Common myeloid progenitor, CD34-positive (primary cell): ENCODE data around the gene BACH2.

Experiments
- CTCF ChIA-PET: fragments of 350-600 bp; sonication (Branson Sonifier 250); formaldehyde crosslinking; loops from one replicate; lab custom pipeline; 2021; ENCODE audit warnings: antibody characterized with exemption; lab: Charles Lee
- POLR2A ChIA-PET: fragments of 350-600 bp; sonication (Branson Sonifier 250); formaldehyde crosslinking; loops from one replicate; lab custom pipeline; 2021; ENCODE audit warnings: antibody characterized with exemption; lab: Charles Lee
- DNase-seq, 3 donors: peaks; one replicate each; pipeline versions ENCODE4 v3.0.0 to v3.0.0-alpha.2; 2013
- H3K27ac ChIP-seq, 2 experiments: 1 replicate in 1 of 2; 2 replicates in 1 of 2; pipeline ENCODE4 v1.7.0; 2013; ENCODE audit warnings: inconsistent platforms in 2 of 2, low read length in 2 of 2, mild to moderate bottlenecking in 2 of 2, low read depth in 1 of 2, moderate library complexity in 1 of 2; ENCODE audit not compliant: severe bottlenecking in 2 of 2, insufficient read depth in 1 of 2, poor library complexity in 1 of 2
- H3K27me3 ChIP-seq, 5 experiments: replicated peaks in 2 of 5; 1 replicate in 3 of 5; 2 replicates in 2 of 5; pipeline versions ENCODE4 v1.6.1 to v1.7.0; 2013; ENCODE audit warnings: low read length in 4 of 5, mild to moderate bottlenecking in 2 of 5, moderate library complexity in 2 of 5, inconsistent platforms in 1 of 5; ENCODE audit not compliant: insufficient read depth in 5 of 5, control insufficient read depth in 4 of 5
- H3K36me3 ChIP-seq, 4 experiments: 1 replicate in 2 of 4; 2 replicates in 2 of 4; pipeline versions ENCODE4 v1.6.1 to v1.7.0; 2013; ENCODE audit warnings: low read length in 3 of 4, control low read depth in 1 of 4, mild to moderate bottlenecking in 1 of 4; ENCODE audit not compliant: control insufficient read depth in 4 of 4, insufficient read depth in 4 of 4
- H3K4me1 ChIP-seq, 4 experiments: 1 replicate in 3 of 4; 2 replicates in 1 of 4; pipeline versions ENCODE4 v1.6.1 to v1.7.1; 2013; ENCODE audit warnings: low read length in 3 of 4, mild to moderate bottlenecking in 3 of 4, control low read depth in 1 of 4, inconsistent platforms in 1 of 4, moderate library complexity in 1 of 4; ENCODE audit not compliant: control insufficient read depth in 4 of 4, insufficient read depth in 4 of 4; ENCODE audit errors: control extremely low read depth in 1 of 4
- H3K4me3 ChIP-seq, 7 experiments: 1 replicate in 4 of 7; 2 replicates in 3 of 7; pipeline versions ENCODE4 v1.5.1 to v1.7.0; 2013; ENCODE audit warnings: mild to moderate bottlenecking in 7 of 7, low read length in 6 of 7, moderate library complexity in 6 of 7, inconsistent platforms in 2 of 7, low read depth in 2 of 7, control low read depth in 1 of 7; ENCODE audit not compliant: insufficient read depth in 4 of 7, control insufficient read depth in 1 of 7; ENCODE audit errors: extremely low read depth in 1 of 7
- H3K9me3 ChIP-seq, 5 experiments: 1 replicate in 4 of 5; 2 replicates in 1 of 5; pipeline versions ENCODE4 v1.6.1 to v1.7.1; 2013; ENCODE audit warnings: low read length in 4 of 5, mild to moderate bottlenecking in 2 of 5, inconsistent platforms in 1 of 5, low read depth in 1 of 5, moderate library complexity in 1 of 5; ENCODE audit not compliant: control insufficient read depth in 4 of 5, insufficient read depth in 2 of 5; ENCODE audit errors: control extremely low read depth in 1 of 5
- WGBS: methylation state at CpG from one replicate; pipeline ENCODE4 v1.1.5; 2013; ENCODE audit not compliant: insufficient coverage; 5-methylcytosine and 5-hydroxymethylcytosine counted together

Gene BACH2

DNA sequence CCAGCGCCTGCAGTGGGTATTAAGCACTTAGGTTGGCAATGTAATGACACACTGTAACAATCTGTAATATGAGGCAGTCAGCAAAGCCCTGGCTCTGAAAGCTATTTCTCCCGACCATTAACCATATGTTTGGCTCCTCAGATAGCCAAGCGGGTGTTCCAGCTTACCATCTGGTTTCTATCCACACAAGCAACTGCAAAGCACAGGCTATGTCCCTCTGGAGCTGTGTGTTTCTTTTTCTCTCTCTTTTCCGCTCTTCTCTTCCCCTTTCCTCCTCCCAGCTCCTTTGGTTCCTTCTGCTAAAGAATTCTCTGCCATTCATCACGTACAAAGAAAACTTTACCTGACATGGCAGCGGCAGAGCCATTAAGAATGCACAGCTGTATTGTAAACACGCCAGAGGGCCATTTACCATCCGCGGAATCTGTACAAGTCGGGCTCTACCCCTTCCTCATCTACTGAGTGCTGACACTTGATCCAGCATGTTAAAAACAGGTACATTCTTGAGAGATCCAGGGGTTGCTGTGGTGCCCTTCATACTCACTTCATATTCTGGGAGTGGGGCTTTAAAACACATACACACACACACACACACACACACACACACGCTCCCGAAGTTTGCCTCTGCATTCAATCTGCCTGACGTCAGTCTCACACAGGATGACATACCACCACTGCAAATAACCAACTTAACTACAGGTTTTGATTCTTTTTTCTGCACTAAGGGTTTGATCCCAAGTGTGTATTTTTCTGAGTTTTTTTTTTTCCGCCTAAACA, 77.2 kb downstream of the BACH2 start:
- 74% methylated on average over 13 of the region's 14 CpGs for WGBS
- Histone ChIP-seq H3K4me3 (peak overlapping the region in 1 of 7 experiments; percentile 7), H3K27ac (peak overlapping the region; percentile 67 to 86), H3K27me3 (no peaks in the 10 kb centered on the region), H3K4me1 (peaks cover 8 to 58% (median 33%) of the 10 kb centered on the region in 4 experiments), H3K36me3 (no peaks in the 10 kb centered on the region), H3K9me3 (peaks cover 0 to 14% (median 7%) of the 10 kb centered on the region in 5 experiments)
- POLR2A ChIA-PET = interaction anchor here (0.7 kb wide), 1 partner anchor 289 kb away, joined by 3 read pairs; no protein-coding TSS in a partner anchor
- DNase-seq = peak in 1 of 3 donors; percentile 22
- CTCF ChIA-PET = interaction anchor here (1.1 kb wide), 1 partner anchor 65 kb away, joined by 4 read pairs; no protein-coding TSS in a partner anchor

DNA sequence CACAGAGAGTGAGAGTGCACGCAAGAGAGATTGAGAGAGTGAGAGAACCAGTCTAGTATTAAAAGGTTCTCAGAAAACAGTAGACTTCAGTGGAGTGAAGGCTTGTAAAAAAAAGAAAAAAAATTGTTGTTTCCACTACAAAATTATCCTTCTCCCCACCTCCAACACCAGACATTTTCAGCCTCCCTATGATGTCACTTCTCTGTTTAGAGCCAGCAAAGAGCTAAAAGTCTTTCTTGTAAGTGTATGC, 77.8 kb downstream of the BACH2 start:
- ChIA-PET CTCF (interaction anchor here (0.7 to 1.1 kb wide), 2 partner anchors 14 to 66 kb away, joined by 4 read pairs; no protein-coding TSS in a partner anchor), POLR2A (interaction anchor here (0.7 to 0.9 kb wide), 2 partner anchors 59 to 289 kb away, joined by 3 to 7 read pairs; no protein-coding TSS in a partner anchor)
- H3K4me3 ChIP-seq = peak overlapping the region in 1 of 7 experiments; percentile 50
- WGBS = no CpG with 5 or more reads among the region's 1 CpG
- peaks cover 0 to 14% (median 7%) of the 10 kb centered on the region in 5 experiments for H3K9me3 ChIP-seq
- peak in 1 of 3 donors; percentile 68 for DNase-seq
- H3K4me1 ChIP-seq = peaks cover 10 to 62% (median 34%) of the 10 kb centered on the region in 4 experiments
- no peaks in the 10 kb centered on the region for H3K36me3 ChIP-seq
- no peaks in the 10 kb centered on the region for H3K27me3 ChIP-seq
- peak overlapping the region; percentile 67 to 86 for H3K27ac ChIP-seq

DNA sequence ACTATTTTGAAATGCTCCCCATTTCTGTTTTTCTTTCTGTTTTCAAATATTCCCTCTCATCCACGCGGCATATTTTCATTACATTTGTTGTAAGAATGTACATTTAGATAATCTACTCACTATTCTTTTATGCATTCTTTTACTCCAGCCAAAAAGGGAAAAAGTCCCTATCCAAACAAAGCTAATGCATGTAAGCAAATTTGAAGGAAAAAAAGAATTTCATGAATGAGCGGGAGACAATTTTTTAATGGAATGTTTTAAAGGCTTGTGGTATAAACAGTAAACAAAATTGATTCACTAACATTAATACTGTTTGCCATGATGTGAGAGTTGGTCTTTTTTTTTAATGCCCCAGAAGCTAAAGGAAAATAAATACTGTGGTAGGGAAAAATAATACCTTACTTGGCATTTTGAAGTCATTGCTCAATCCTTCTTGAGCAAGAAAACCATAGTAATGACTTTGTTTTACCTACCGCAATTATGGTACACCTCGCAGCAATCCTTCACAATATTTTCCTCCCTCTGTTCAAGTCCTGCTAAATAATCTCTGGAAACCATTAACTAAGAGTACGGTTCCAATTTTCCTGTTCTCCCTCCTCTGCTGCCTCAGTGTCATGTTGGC, 79.0 kb downstream of the BACH2 start:
- Histone ChIP-seq H3K9me3 (peaks cover 0 to 6% (median 1%) of the 10 kb centered on the region in 5 experiments), H3K36me3 (no peaks in the 10 kb centered on the region), H3K4me1 (peaks cover 11 to 63% (median 35%) of the 10 kb centered on the region in 4 experiments), H3K27ac (peak overlapping the region; percentile 67 to 86), H3K27me3 (no peaks in the 10 kb centered on the region), H3K4me3 (no peak overlapping the region)
- CTCF ChIA-PET = interaction anchor here (1.0 to 1.4 kb wide), 7 partner anchors 10 to 277 kb away, joined by 3 to 4 read pairs (median 3); no protein-coding TSS in a partner anchor
- POLR2A ChIA-PET = no interaction called here
- 100% methylated on average over 2 of the region's 6 CpGs for WGBS
- no peak for DNase-seq

DNA sequence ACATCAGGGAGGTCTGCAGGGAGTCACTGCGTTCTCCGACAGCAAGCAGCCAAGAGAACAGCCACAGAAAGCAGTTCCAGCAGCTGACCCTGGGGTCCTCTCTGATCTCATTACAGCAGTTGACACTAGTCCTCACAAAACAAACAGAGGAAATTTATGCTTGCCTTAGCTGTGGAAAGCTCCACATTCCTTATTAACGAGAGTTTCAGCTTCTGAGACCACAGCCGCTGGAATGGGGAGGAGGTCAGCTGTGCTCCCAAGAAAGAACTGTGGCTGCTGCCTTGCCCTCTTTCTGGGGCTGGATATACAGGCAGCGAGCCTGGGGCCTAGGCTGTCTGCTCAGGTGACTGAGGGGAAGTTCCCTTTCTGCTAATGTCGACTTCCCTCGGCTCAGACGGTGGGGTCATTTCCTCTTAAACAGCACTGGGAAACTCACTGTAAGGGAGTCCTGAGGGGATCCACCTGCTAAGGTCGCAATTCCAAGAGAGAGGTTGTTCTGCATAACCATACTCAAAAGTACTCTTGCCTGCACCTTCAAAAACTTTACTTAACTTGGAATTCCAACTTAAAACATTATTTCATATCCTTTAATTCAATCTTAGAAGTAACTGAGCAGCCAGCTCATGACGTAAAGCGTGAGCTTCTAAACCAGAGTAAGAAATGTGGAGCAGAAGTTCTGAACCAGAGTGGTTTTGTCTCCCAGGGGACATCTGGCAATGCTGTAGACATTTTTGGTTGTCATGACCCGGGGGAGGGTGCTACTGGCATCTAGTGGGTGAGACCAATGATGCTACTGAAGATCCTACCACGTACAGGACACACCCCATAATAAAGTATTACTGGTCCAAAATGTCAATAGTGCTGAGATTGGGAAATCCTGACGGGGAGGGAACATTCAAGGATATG, 80.3 kb downstream of the BACH2 start:
- ChIA-PET CTCF (interaction anchor here (0.9 to 1.7 kb wide), 9 partner anchors 9 to 276 kb away, joined by 3 to 6 read pairs (median 3); no protein-coding TSS in a partner anchor), POLR2A (no interaction called here)
- DNase-seq = peak; percentile 56 to 78 (median 64)
- H3K36me3 ChIP-seq = no peaks in the 10 kb centered on the region
- peak overlapping the region in 1 of 7 experiments; percentile 34 for H3K4me3 ChIP-seq
- no peaks in the 10 kb centered on the region for H3K9me3 ChIP-seq
- WGBS = 41% methylated on average over 10 of the region's 14 CpGs
- H3K27ac ChIP-seq = peak overlapping the region; percentile 15 to 56
- no peaks in the 10 kb centered on the region for H3K27me3 ChIP-seq
- peaks cover 11 to 71% (median 38%) of the 10 kb centered on the region in 4 experiments for H3K4me1 ChIP-seq

DNA sequence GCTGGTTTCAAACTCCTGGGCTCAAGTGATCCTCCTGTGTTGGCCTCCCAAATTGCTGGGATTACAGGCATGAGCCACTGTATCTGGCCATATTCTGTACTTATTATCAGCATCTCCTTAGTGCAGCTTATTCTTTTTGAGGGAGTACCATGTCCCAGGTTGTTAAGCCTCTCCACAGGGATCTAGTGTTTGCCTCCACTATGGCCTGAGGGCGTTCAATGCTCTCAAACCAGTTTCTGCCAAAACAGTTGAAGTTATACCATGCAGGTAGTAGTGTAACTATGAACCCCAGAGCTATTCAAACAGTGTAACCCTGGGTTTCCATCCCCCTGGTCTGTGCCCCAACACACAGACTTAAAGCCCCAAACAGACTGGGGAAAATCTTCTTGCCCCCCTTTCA, 81.7 kb downstream of the BACH2 start:
- WGBS = 83% methylated on average over 1 of the region's 1 CpG
- Histone ChIP-seq H3K36me3 (no peaks in the 10 kb centered on the region), H3K4me3 (no peak overlapping the region), H3K27me3 (no peaks in the 10 kb centered on the region), H3K27ac (peak overlapping the region in 1 of 2 experiments; percentile 0), H3K4me1 (peaks cover 11 to 61% (median 37%) of the 10 kb centered on the region in 4 experiments), H3K9me3 (no peaks in the 10 kb centered on the region)
- ChIA-PET CTCF (interaction anchor here (0.7 to 1.7 kb wide), 8 partner anchors 10 to 274 kb away, joined by 3 to 6 read pairs (median 3); no protein-coding TSS in a partner anchor), POLR2A (no interaction called here)
- no peak for DNase-seq

DNA sequence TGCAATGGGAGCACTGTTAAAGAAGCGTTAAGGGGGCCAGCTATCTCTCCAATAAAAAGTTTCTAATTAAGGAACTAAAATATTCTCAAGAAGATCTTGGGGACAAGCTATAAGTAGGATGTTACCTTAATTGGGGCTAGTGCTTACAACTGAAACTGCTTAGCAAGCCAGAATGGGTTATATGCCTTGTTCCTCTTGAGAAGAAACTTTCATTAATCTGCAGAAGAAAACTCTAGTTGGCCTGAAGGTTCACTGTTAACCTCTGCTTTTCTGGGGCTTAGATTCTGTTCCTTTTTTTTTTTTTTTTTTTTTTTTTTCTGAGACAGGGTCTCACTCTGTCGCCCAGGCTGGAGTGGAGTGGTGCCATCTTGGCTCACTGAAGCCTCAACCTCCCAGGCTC, 82.2 kb downstream of the BACH2 start:
- ChIA-PET POLR2A (no interaction called here), CTCF (interaction anchor here (0.7 to 1.3 kb wide), 4 partner anchors 13 to 53 kb away, joined by 3 to 6 read pairs (median 4); no protein-coding TSS in a partner anchor)
- Histone ChIP-seq H3K27ac (no peak overlapping the region), H3K36me3 (no peaks in the 10 kb centered on the region), H3K9me3 (no peaks in the 10 kb centered on the region), H3K4me3 (no peak overlapping the region), H3K27me3 (no peaks in the 10 kb centered on the region), H3K4me1 (peaks cover 11 to 60% (median 38%) of the 10 kb centered on the region in 4 experiments)
- peak in 1 of 3 donors; percentile 26 for DNase-seq
- WGBS = no CpG with 5 or more reads among the region's 2 CpGs
